ENCODE data around the gene ZRANB1. TPM values are rescaled to one million over a fixed set of nuclear protein-coding genes. Genes with fewer than 3 reads are reported as not detected.

Gene ZRANB1
- total and polyA plus RNA-seq, 2 of the 13 experiments (the other 11 are each of a cell fraction or from before 2014, with no cell fraction given): 10.3 to 19.6 TPM

GRCh38 chr10:124916585-124917427 is 25.1 kb upstream of the ZRANB1 start:
- H2AFZ ChIP-seq (ENCODE audit: low read length): peak overlapping the region; percentile 10
- no TSS peak for BruUV-seq (replicated peaks)
- H3K36me3 ChIP-seq (replicated peaks in 1 of 2; ENCODE audit: control insufficient read depth in 1 of 2, insufficient read depth in 2 of 2, low read length in 2 of 2): no peaks in the 10 kb centered on the region
- H3K4me2 ChIP-seq (ENCODE audit: low read depth, low read length): peak overlapping the region; percentile 84
- CTCF ChIA-PET (ENCODE audit: low intra/inter-chr PET ratio, low total read pairs): no interaction called here
- H3K9me3 ChIP-seq (ENCODE audit: low read length): no peaks in the 10 kb centered on the region
- intact Hi-C loops (cut with micrococcal nuclease; ENCODE audit: unreplicated experiment): loop anchor here (5.0 to 10.0 kb wide), 2 partner anchors 55 to 122 kb away; partner anchors contain the start of gene EEF1AKMT2
- H4K20me1 ChIP-seq (ENCODE audit: insufficient read depth, low read length): peaks cover 38% of the 10 kb centered on the region
- in situ Hi-C loops (cut with HindIII; ENCODE audit: extremely low pct_ligation_motif_present, low pct_unique_long_range_greater_than_20kb): no loop called here
- H3K27me3 ChIP-seq (ENCODE audit: control insufficient read depth in 1 of 2, insufficient read depth in 2 of 2, low read length in 2 of 2): no peaks in the 10 kb centered on the region; a peak in 2 of 5 replicates
- FAIRE-seq (no peak), DNase-seq (ENCODE audit: low spot score) (peak; percentile 89), ATAC-seq (peak; percentile 96)
- peaks cover 48% of the 10 kb centered on the region for H3K79me2 ChIP-seq (ENCODE audit: insufficient read depth, low read length)
- 0% methylated on average over 16 of the region's 126 CpGs for WGBS (ENCODE audit: low lambda C conversion rate)
- peaks cover 39% of the 10 kb centered on the region for H3K4me1 ChIP-seq (ENCODE audit: insufficient read depth, low read length)
- H3K27ac ChIP-seq (ENCODE audit: extremely low read length, insufficient read depth, low read length): peak overlapping the region; percentile 93
- H3K9ac ChIP-seq (ENCODE audit: insufficient read depth, low read depth, low read length): peak overlapping the region; percentile 95
- peak overlapping the region; percentile 81 to 100 (median 92) for H3K4me3 ChIP-seq (replicated peaks in 1 of 3; ENCODE audit: insufficient read depth in 1 of 3, low read depth in 2 of 3, low read length in 3 of 3)
- POLR2A ChIA-PET: interaction anchor here (1.0 to 2.3 kb wide), 5 partner anchors 8 to 125 kb away, joined by 3 to 9 read pairs (median 3); partner anchors contain the start of genes ABRAXAS2 and EEF1AKMT2
- TF ChIP-seq SRF (IDR thresholded peaks at IDR 0.05; ENCODE audit: low read depth, low read length) (no peak), BRD4 (CRISPR knock-in tag; IDR thresholded peaks at IDR 0.05) (no peak; the same call in 1 of the 2 replicates), ATF7 (IDR thresholded peaks at IDR 0.05) (peak; percentile 80), ATF7 (CRISPR knock-in tag; IDR thresholded peaks at IDR 0.05) (peak; percentile 85), DMAP1 (CRISPR knock-in tag; IDR thresholded peaks at IDR 0.05) (peak; percentile 62), MTA1 (CRISPR knock-in tag; IDR thresholded peaks at IDR 0.05; ENCODE audit: borderline replicate concordance) (peak; percentile 60; the same call in 1 of the 2 replicates), ZNF124 (CRISPR knock-in tag; IDR thresholded peaks at IDR 0.05) (0 out of 2 replicates have a peak, but pooled peaks have one; percentile 54), ZNF768 (CRISPR knock-in tag; IDR thresholded peaks at IDR 0.05) (peak; percentile 48; the same call in 1 of the 2 replicates), RBAK (CRISPR knock-in tag; IDR thresholded peaks at IDR 0.05) (no peak), ZNF891 (CRISPR knock-in tag; IDR thresholded peaks at IDR 0.05) (peak; percentile 64), HNRNPUL1 (IDR thresholded peaks at IDR 0.05; ENCODE audit: low read depth, low read length) (0 out of 2 replicates have a peak, but pooled peaks have one; percentile 49), ZNF383 (CRISPR knock-in tag; IDR thresholded peaks at IDR 0.05; ENCODE audit: borderline replicate concordance) (no peak), MEF2D (CRISPR knock-in tag; IDR thresholded peaks at IDR 0.05) (no peak), ZNF777 (CRISPR knock-in tag; IDR thresholded peaks at IDR 0.05) (peak; percentile 52)
- TF ChIP-seq, protein P1, sequence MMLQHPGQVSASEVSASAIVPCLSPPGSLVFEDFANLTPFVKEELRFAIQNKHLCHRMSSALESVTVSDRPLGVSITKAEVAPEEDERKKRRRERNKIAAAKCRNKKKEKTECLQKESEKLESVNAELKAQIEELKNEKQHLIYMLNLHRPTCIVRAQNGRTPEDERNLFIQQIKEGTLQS (CRISPR knock-in tag; IDR thresholded peaks at IDR 0.05): peak; percentile 78
- TF ChIP-seq, protein P2, sequence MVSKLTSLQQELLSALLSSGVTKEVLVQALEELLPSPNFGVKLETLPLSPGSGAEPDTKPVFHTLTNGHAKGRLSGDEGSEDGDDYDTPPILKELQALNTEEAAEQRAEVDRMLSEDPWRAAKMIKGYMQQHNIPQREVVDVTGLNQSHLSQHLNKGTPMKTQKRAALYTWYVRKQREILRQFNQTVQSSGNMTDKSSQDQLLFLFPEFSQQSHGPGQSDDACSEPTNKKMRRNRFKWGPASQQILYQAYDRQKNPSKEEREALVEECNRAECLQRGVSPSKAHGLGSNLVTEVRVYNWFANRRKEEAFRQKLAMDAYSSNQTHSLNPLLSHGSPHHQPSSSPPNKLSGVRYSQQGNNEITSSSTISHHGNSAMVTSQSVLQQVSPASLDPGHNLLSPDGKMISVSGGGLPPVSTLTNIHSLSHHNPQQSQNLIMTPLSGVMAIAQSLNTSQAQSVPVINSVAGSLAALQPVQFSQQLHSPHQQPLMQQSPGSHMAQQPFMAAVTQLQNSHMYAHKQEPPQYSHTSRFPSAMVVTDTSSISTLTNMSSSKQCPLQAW (CRISPR knock-in tag; IDR thresholded peaks at IDR 0.05): peak; percentile 62; the same call in 1 of the 2 replicates
- TF ChIP-seq, protein P3, sequence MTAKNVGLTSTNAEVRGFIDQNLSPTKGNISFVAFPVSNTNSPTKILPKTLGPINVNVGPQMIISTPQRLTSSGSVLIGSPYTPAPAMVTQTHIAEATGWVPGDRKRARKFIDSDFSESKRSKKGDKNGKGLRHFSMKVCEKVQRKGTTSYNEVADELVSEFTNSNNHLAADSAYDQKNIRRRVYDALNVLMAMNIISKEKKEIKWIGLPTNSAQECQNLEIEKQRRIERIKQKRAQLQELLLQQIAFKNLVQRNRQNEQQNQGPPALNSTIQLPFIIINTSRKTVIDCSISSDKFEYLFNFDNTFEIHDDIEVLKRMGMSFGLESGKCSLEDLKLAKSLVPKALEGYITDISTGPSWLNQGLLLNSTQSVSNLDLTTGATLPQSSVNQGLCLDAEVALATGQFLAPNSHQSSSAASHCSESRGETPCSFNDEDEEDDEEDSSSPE (CRISPR knock-in tag; IDR thresholded peaks at IDR 0.05): peak; percentile 36; the same call in 1 of the 2 replicates
- TF ChIP-seq, protein P4, sequence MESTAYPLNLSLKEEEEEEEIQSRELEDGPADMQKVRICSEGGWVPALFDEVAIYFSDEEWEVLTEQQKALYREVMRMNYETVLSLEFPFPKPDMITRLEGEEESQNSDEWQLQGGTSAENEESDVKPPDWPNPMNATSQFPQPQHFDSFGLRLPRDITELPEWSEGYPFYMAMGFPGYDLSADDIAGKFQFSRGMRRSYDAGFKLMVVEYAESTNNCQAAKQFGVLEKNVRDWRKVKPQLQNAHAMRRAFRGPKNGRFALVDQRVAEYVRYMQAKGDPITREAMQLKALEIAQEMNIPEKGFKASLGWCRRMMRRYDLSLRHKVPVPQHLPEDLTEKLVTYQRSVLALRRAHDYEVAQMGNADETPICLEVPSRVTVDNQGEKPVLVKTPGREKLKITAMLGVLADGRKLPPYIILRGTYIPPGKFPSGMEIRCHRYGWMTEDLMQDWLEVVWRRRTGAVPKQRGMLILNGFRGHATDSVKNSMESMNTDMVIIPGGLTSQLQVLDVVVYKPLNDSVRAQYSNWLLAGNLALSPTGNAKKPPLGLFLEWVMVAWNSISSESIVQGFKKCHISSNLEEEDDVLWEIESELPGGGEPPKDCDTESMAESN (CRISPR knock-in tag; conservative IDR thresholded peaks at IDR 0.05): peak; percentile 79

Measured in HepG2 (cell line).